Measurements from ENCODE around the gene CLDN14. TPM values are rescaled to one million over a fixed set of nuclear protein-coding genes. Genes with fewer than 3 reads are reported as not detected.

Gene CLDN14
- total RNA-seq, 2 experiments from 2014 or later, result not detected

- no peaks in the 10 kb centered on the region for H3K9me3 Mint-ChIP-seq
- POLR2A ChIA-PET, result no interaction called here
- DNase-seq, result no peak
- no peak overlapping the region for H3K27ac Mint-ChIP-seq
- intact Hi-C loops (cut with micrococcal nuclease), result loop anchor here (5.0 kb wide), 1 partner anchor 53 kb away; no protein-coding TSS in a partner anchor
- CTCF ChIA-PET, result no interaction called here
- H3K27me3 Mint-ChIP-seq, result no peaks in the 10 kb centered on the region
- H3K36me3 Mint-ChIP-seq, result peaks cover 2% of the 10 kb centered on the region
- no peaks in the 10 kb centered on the region for H3K4me1 Mint-ChIP-seq (ENCODE audit: low read depth)
- H3K4me3 Mint-ChIP-seq, result no peak overlapping the region
Measured at GRCh38 chr21:36423771-36424433, 56.0 kb downstream of the CLDN14 start.

- Mint-ChIP-seq H3K27ac (no peak overlapping the region), H3K27me3 (no peaks in the 10 kb centered on the region), H3K4me1 (ENCODE audit: low read depth) (no peaks in the 10 kb centered on the region), H3K4me3 (no peak overlapping the region), H3K9me3 (no peaks in the 10 kb centered on the region), H3K36me3 (peaks cover 5% of the 10 kb centered on the region)
- CTCF ChIA-PET, result interaction anchor here (1.0 to 1.2 kb wide), 4 partner anchors 8 to 280 kb away, joined by 3 to 6 read pairs (median 4); no protein-coding TSS in a partner anchor
- DNase-seq, result peak; percentile 56
- intact Hi-C loops (cut with micrococcal nuclease), result loop anchor here (5.0 kb wide), 1 partner anchor 55 kb away; no protein-coding TSS in a partner anchor
- POLR2A ChIA-PET, result interaction anchor here (0.5 kb wide), 1 partner anchor 44 kb away, joined by 3 read pairs; no protein-coding TSS in a partner anchor
Measured at GRCh38 chr21:36422279-36423098, 57.4 kb downstream of the CLDN14 start.

- Mint-ChIP-seq H3K4me1 (ENCODE audit: low read depth) (no peaks in the 10 kb centered on the region), H3K27me3 (no peaks in the 10 kb centered on the region), H3K4me3 (no peak overlapping the region), H3K9me3 (no peaks in the 10 kb centered on the region), H3K27ac (no peak overlapping the region), H3K36me3 (peaks cover 14% of the 10 kb centered on the region)
- ChIA-PET POLR2A (no interaction called here), CTCF (interaction anchor here (1.0 kb wide), 2 partner anchors 9 to 167 kb away, joined by 3 to 5 read pairs; no protein-coding TSS in a partner anchor)
- DNase-seq, result no peak
- intact Hi-C loops (cut with micrococcal nuclease), result loop anchor here (1.0 to 5.0 kb wide), 2 partner anchors 57 to 169 kb away; no protein-coding TSS in a partner anchor
Measured at GRCh38 chr21:36420571-36421339, 59.2 kb downstream of the CLDN14 start.

- H3K36me3 Mint-ChIP-seq, result peaks cover 19% of the 10 kb centered on the region
- no peaks in the 10 kb centered on the region for H3K4me1 Mint-ChIP-seq (ENCODE audit: low read depth)
- DNase-seq, result peak; percentile 61
- H3K27me3 Mint-ChIP-seq, result no peaks in the 10 kb centered on the region
- ChIA-PET CTCF (interaction anchor here (0.7 to 1.2 kb wide), 5 partner anchors 29 to 1335 kb away, joined by 3 to 4 read pairs (median 3); no protein-coding TSS in a partner anchor), POLR2A (no interaction called here)
- H3K9me3 Mint-ChIP-seq, result no peaks in the 10 kb centered on the region
- H3K27ac Mint-ChIP-seq, result no peak overlapping the region
- H3K4me3 Mint-ChIP-seq, result no peak overlapping the region
- intact Hi-C loops (cut with micrococcal nuclease), result loop anchor here (1.0 to 5.0 kb wide), 2 partner anchors 57 to 169 kb away; no protein-coding TSS in a partner anchor
Measured at GRCh38 chr21:36419996-36420395, 59.9 kb downstream of the CLDN14 start.

- no peak for DNase-seq
- ChIA-PET POLR2A (no interaction called here), CTCF (interaction anchor here (0.7 to 1.2 kb wide), 4 partner anchors 29 to 1334 kb away, joined by 3 to 4 read pairs (median 3); no protein-coding TSS in a partner anchor)
- peaks cover 20% of the 10 kb centered on the region for H3K36me3 Mint-ChIP-seq
- intact Hi-C loops (cut with micrococcal nuclease), result no loop called here
- no peak overlapping the region for H3K27ac Mint-ChIP-seq
- H3K9me3 Mint-ChIP-seq, result no peaks in the 10 kb centered on the region
- H3K4me3 Mint-ChIP-seq, result no peak overlapping the region
- H3K27me3 Mint-ChIP-seq, result no peaks in the 10 kb centered on the region
- H3K4me1 Mint-ChIP-seq (ENCODE audit: low read depth), result no peaks in the 10 kb centered on the region
Measured at GRCh38 chr21:36419241-36419640, 60.7 kb downstream of the CLDN14 start.

GRCh38 chr21:36415375-36415774, 64.5 kb downstream of the CLDN14 start:
- no peaks in the 10 kb centered on the region for H3K9me3 Mint-ChIP-seq

GRCh38 chr21:36412916-36413315, 67.0 kb downstream of the CLDN14 start:
- intact Hi-C loops (cut with micrococcal nuclease), result no loop called here
- Mint-ChIP-seq H3K4me3 (no peak overlapping the region), H3K36me3 (peaks cover 53% of the 10 kb centered on the region), H3K27ac (no peak overlapping the region), H3K9me3 (no peaks in the 10 kb centered on the region), H3K4me1 (ENCODE audit: low read depth) (no peaks in the 10 kb centered on the region), H3K27me3 (no peaks in the 10 kb centered on the region)
- ChIA-PET POLR2A (no interaction called here), CTCF (no interaction called here)
- DNase-seq, result no peak

More at GRCh38 chr21:36415375-36415774, 64.5 kb downstream of the CLDN14 start:
- Mint-ChIP-seq H3K36me3 (peaks cover 48% of the 10 kb centered on the region), H3K4me3 (no peak overlapping the region), H3K27ac (no peak overlapping the region), H3K4me1 (ENCODE audit: low read depth) (no peaks in the 10 kb centered on the region), H3K27me3 (no peaks in the 10 kb centered on the region)
- POLR2A ChIA-PET, result no interaction called here
- intact Hi-C loops (cut with micrococcal nuclease), result no loop called here
- CTCF ChIA-PET, result no interaction called here
- DNase-seq, result no peak

- Mint-ChIP-seq H3K4me1 (ENCODE audit: low read depth) (no peaks in the 10 kb centered on the region), H3K4me3 (no peak overlapping the region), H3K27ac (no peak overlapping the region), H3K9me3 (no peaks in the 10 kb centered on the region), H3K27me3 (no peaks in the 10 kb centered on the region), H3K36me3 (peaks cover 57% of the 10 kb centered on the region)
- no peak for DNase-seq
- POLR2A ChIA-PET, result no interaction called here
- intact Hi-C loops (cut with micrococcal nuclease), result no loop called here
- CTCF ChIA-PET, result no interaction called here
Measured at GRCh38 chr21:36411301-36411700, 68.6 kb downstream of the CLDN14 start.

Other genes with a start within 250 kb of the CLDN14 start
- 10 to 100 TPM; 27.7 to 30.0 TPM for gene MORC3, start 159.9 kb downstream of the CLDN14 start, total RNA-seq
- 10 to 100 TPM; 28.9 to 31.2 TPM for gene CHAF1B, start 94.7 kb downstream of the CLDN14 start, total RNA-seq
- gene SIM2, start 219.0 kb upstream of the CLDN14 start, total RNA-seq, result 1 to 10 TPM; 1.8 to 2.2 TPM